SK-N-SH (cell line): ENCODE data around the gene FOXO4. TPM values are rescaled to one million over a fixed set of nuclear protein-coding genes. Genes with fewer than 3 reads are reported as not detected.

Experiments used
- CTCF ChIA-PET: fragments of 300-600, 350-600 bp; formaldehyde crosslinking; extraction: SDS; loops from one replicate; lab custom pipeline; 2021; lab: Yijun Ruan, JAX
- POLR2A ChIA-PET: fragments of 350-600 bp; sonication (Branson Sonifier 250); formaldehyde crosslinking; extraction: SDS; loops from one replicate; lab custom pipeline; 2020; ENCODE audit warnings: antibody characterized with exemption, inconsistent platforms; lab: Yijun Ruan, JAX
- DNase-seq: peaks from one replicate; pipeline ENCODE4 v3.0.0; 2012
- H2AFZ ChIP-seq: fragments of 200-600 bp; sonication (generic); 2 replicates; pipeline ENCODE4 v1.8.1; 2016; ENCODE audit warnings: antibody characterized with exemption, mild to moderate bottlenecking, low read depth
- H3F3A ChIP-seq: fragments of 200-600 bp; sonication (generic); replicated peaks from 2 replicates; pipeline ENCODE3; 2016; ENCODE audit warnings: antibody characterized with exemption, mild to moderate bottlenecking; ENCODE audit not compliant: insufficient read depth
- H3K27ac ChIP-seq, 2 experiments: fragments of 200-500 bp in 1 of 2; fragments of 200-600 bp in 1 of 2; sonication (Bioruptor generic) in 1 of 2; sonication (generic), shearing (Covaris generic) in 1 of 2; 2 replicates each; pipeline versions ENCODE4 v1.5.1 to v1.6.1; 2014 to 2016; ENCODE audit warnings: low read depth in 2 of 2, inconsistent platforms in 1 of 2, low read length in 1 of 2, mild to moderate bottlenecking in 1 of 2, mixed read lengths in 1 of 2
- H3K27me3 ChIP-seq: fragments of 200-600 bp; sonication (generic), shearing (Covaris generic); 2 replicates; pipeline ENCODE4 v1.6.1; 2016; ENCODE audit warnings: mixed run types; ENCODE audit not compliant: insufficient read depth
- H3K36me3 ChIP-seq, 2 experiments: fragments of 200-500 bp in 1 of 2; fragments of 200-600 bp in 1 of 2; sonication (Bioruptor generic) in 1 of 2; sonication (generic) in 1 of 2; replicated peaks in 1 of 2; 2 replicates each; pipeline versions ENCODE3 to v1.5.1; 2014 to 2016; ENCODE audit warnings: low read length in 1 of 2, mild to moderate bottlenecking in 1 of 2; ENCODE audit not compliant: insufficient read depth in 2 of 2, control insufficient read depth in 1 of 2
- H3K4me1 ChIP-seq, 2 experiments: fragments of 200-500 bp in 1 of 2; fragments of 200-600 bp in 1 of 2; sonication (Bioruptor generic) in 1 of 2; sonication (generic), shearing (Covaris generic) in 1 of 2; 2 replicates each; pipeline versions ENCODE4 v1.5.1 to v1.6.1; 2014 to 2016; ENCODE audit warnings: low read depth in 1 of 2, low read length in 1 of 2, mixed run types in 1 of 2; ENCODE audit not compliant: insufficient read depth in 2 of 2, control insufficient read depth in 1 of 2
- H3K4me2 ChIP-seq: fragments of 200-600 bp; sonication (generic), shearing (Covaris generic); 2 replicates; pipeline ENCODE4 v1.6.1; 2017; ENCODE audit warnings: mixed run types
- H3K4me3 ChIP-seq, 2 experiments: fragments of 200-500 bp in 1 of 2; fragments of 200-600 bp in 1 of 2; sonication (Bioruptor generic) in 1 of 2; sonication (generic), shearing (Covaris generic) in 1 of 2; 2 replicates each; pipeline versions ENCODE4 v1.5.1 to v1.8.1; 2014 to 2016; ENCODE audit warnings: low read depth in 2 of 2, inconsistent platforms in 1 of 2, low read length in 1 of 2, mild to moderate bottlenecking in 1 of 2, mixed read lengths in 1 of 2, moderate library complexity in 1 of 2
- H3K79me2 ChIP-seq: fragments of 200-600 bp; sonication (generic); 2 replicates; pipeline ENCODE4 v1.8.1; 2017; ENCODE audit warnings: mild to moderate bottlenecking; ENCODE audit not compliant: insufficient read depth
- H3K9ac ChIP-seq: fragments of 200-600 bp; sonication (generic); 2 replicates; pipeline ENCODE4 v1.6.1; 2017; ENCODE audit warnings: mixed run types
- H3K9me2 ChIP-seq: fragments of 200-600 bp; sonication (generic); 2 replicates; pipeline ENCODE4 v1.6.1; 2017; ENCODE audit warnings: mixed run types
- H3K9me3 ChIP-seq: fragments of 200-600 bp; sonication (generic); 2 replicates; pipeline ENCODE4 v1.6.1; 2017; ENCODE audit warnings: mixed run types, mild to moderate bottlenecking, moderate library complexity
- H4K20me1 ChIP-seq: fragments of 200-600 bp; sonication (generic); 2 replicates; pipeline ENCODE4 v1.6.1; 2017; ENCODE audit warnings: mild to moderate bottlenecking, mixed run types; ENCODE audit not compliant: insufficient read depth
- CHD2 ChIP-seq: fragments of 150-350 bp; IDR thresholded peaks from 2 replicates; pipeline ENCODE4 v1.6.1; 2018; ENCODE audit warnings: low read length; ENCODE audit not compliant: partially characterized antibody
- ELF1 ChIP-seq: IDR thresholded peaks from 2 replicates; pipeline ENCODE4 v1.4.0; 2012
- EP300 ChIP-seq, 2 experiments: IDR thresholded peaks; 2 replicates each; pipeline versions ENCODE4 v1.4.0 to v1.6.1; 2012; ENCODE audit warnings: borderline replicate concordance in 1 of 2, low read depth in 1 of 2, low read length in 1 of 2
- EZH2phosphoT487 ChIP-seq: fragments of 200-600 bp; sonication (generic); IDR thresholded peaks from 2 replicates; pipeline ENCODE4 v1.6.1; 2017; ENCODE audit warnings: low read depth, mixed run types, mild to moderate bottlenecking, antibody characterized with exemption, moderate library complexity, borderline replicate concordance
- FOXJ3 ChIP-seq: sonication (generic); formaldehyde crosslinking; IDR thresholded peaks from 2 replicates; pipeline ENCODE4 v1.5.1; 2020; ENCODE audit warnings: mild to moderate bottlenecking, missing genetic modification reagents
- FOXM1 ChIP-seq: IDR thresholded peaks from 2 replicates; pipeline ENCODE4 v1.4.0; 2012; ENCODE audit warnings: low read depth, mild to moderate bottlenecking
- POLR2AphosphoS5 ChIP-seq: IDR thresholded peaks from 2 replicates; pipeline ENCODE4 v1.6.1; 2012; ENCODE audit warnings: low read depth, low read length
- RAD21 ChIP-seq: IDR thresholded peaks from 2 replicates; pipeline ENCODE4 v1.6.1; 2012; ENCODE audit warnings: mild to moderate bottlenecking, low read length
- RXRA ChIP-seq: IDR thresholded peaks from 2 replicates; pipeline ENCODE4 v1.4.0; 2012; ENCODE audit warnings: low read depth, mild to moderate bottlenecking, borderline replicate concordance
- SIN3A ChIP-seq: IDR thresholded peaks from 2 replicates; pipeline ENCODE4 v1.6.1; 2012; ENCODE audit warnings: low read depth, mild to moderate bottlenecking, low read length, moderate library complexity, borderline replicate concordance
- SMC3 ChIP-seq: IDR thresholded peaks from 2 replicates; pipeline ENCODE4 v1.6.1; 2012; ENCODE audit warnings: low read depth, low read length, improper control_type of control experiment
- TCF12 ChIP-seq: IDR thresholded peaks from 2 replicates; pipeline ENCODE4 v1.4.0; 2012
- YY1 ChIP-seq: IDR thresholded peaks from 2 replicates; pipeline ENCODE4 v1.4.0; 2012; ENCODE audit warnings: low read depth, mild to moderate bottlenecking
- WGBS: methylation state at CpG from one replicate; pipeline ENCODE4 v1.1.6; 2017; ENCODE audit warnings: low lambda C conversion rate; 5-methylcytosine and 5-hydroxymethylcytosine counted together
- polyA plus RNA-seq, 3 experiments: library from polyadenylated mRNA; depleted of rRNA; stranded (reverse); fragments of >200 nt; gene quantifications; 2 replicates each; pipeline ENCODE4 v1.2.3, GENCODE V29; 2012
- TF ChIP-seq, protein P1 (sequence below): fragments of 150-350 bp; IDR thresholded peaks from 2 replicates; pipeline ENCODE4 v1.6.1; 2016; ENCODE audit warnings: mild to moderate bottlenecking, low read depth, low read length
- TF ChIP-seq, protein P2 (sequence below): IDR thresholded peaks from 2 replicates; pipeline ENCODE4 v1.6.1; 2012; ENCODE audit warnings: mild to moderate bottlenecking, low read depth, low read length, moderate library complexity
- TF ChIP-seq, protein P3 (sequence below): IDR thresholded peaks from 2 replicates; pipeline ENCODE4; 2012
- TF ChIP-seq, protein P4 (sequence below): IDR thresholded peaks from 2 replicates; pipeline ENCODE4 v1.4.0; 2012; ENCODE audit warnings: low read depth, borderline replicate concordance

The FOXO4 gene
- polyA plus RNA-seq, 1 of the 3 experiments (the other 2 are of a cell fraction): 1.9 TPM

DNA sequence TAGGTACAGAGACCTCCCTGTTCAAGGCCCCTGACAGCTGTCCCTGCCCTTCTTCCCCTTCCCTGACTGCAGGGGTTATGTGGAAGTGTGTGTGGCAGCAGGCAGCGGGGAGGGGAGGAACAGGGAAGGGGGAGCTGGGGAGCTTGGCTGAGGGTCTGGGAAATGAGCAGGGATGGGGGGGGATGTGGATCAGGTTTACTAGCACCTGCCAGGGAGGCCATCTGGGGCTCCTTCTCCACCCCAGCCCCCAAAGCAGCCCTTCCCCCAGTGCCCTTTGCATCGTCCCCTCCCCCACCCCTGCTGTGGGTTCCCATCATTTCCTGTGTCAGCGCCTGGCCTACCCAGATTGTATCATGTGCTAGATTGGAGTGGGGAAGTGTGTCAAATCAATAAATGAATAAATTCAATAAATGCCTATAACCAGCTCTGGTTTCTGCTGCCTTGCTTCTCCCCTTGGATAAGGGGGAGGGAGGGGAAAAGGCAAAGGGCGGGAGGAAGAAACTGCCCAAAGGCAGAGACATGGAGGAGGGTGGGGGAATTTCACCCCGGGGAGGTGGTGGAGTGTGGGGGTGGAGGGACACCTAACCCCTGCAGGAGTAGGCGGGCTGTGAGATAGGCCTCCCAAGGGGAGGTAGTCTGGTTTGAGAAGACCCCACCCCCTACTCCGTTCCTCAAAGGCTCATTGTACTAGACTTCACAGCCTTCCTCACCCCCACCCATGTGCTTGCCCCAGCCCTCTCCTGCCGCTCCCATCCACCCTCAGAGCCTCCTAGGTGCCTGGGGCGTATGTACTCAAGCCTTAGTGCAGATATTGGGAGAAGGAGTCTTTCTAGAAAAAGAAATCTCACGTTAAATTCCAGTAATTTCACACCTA, 7.7 kb downstream of the FOXO4 start (continued):
- peak in 1 of 2 experiments; percentile 43; a peak in 1 of 4 replicates for TF ChIP-seq EP300 (IDR thresholded peaks at IDR 0.05; ENCODE audit: borderline replicate concordance in 1 of 2, low read depth in 1 of 2, low read length in 1 of 2)
- no peak for TF ChIP-seq YY1
- TF ChIP-seq RAD21: no peak
- TF ChIP-seq, protein P1, sequence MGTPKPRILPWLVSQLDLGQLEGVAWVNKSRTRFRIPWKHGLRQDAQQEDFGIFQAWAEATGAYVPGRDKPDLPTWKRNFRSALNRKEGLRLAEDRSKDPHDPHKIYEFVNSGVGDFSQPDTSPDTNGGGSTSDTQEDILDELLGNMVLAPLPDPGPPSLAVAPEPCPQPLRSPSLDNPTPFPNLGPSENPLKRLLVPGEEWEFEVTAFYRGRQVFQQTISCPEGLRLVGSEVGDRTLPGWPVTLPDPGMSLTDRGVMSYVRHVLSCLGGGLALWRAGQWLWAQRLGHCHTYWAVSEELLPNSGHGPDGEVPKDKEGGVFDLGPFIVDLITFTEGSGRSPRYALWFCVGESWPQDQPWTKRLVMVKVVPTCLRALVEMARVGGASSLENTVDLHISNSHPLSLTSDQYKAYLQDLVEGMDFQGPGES: no peak
- TF ChIP-seq RXRA: no peak
- peak; percentile 92 for TF ChIP-seq CHD2
- TF ChIP-seq, protein P2, sequence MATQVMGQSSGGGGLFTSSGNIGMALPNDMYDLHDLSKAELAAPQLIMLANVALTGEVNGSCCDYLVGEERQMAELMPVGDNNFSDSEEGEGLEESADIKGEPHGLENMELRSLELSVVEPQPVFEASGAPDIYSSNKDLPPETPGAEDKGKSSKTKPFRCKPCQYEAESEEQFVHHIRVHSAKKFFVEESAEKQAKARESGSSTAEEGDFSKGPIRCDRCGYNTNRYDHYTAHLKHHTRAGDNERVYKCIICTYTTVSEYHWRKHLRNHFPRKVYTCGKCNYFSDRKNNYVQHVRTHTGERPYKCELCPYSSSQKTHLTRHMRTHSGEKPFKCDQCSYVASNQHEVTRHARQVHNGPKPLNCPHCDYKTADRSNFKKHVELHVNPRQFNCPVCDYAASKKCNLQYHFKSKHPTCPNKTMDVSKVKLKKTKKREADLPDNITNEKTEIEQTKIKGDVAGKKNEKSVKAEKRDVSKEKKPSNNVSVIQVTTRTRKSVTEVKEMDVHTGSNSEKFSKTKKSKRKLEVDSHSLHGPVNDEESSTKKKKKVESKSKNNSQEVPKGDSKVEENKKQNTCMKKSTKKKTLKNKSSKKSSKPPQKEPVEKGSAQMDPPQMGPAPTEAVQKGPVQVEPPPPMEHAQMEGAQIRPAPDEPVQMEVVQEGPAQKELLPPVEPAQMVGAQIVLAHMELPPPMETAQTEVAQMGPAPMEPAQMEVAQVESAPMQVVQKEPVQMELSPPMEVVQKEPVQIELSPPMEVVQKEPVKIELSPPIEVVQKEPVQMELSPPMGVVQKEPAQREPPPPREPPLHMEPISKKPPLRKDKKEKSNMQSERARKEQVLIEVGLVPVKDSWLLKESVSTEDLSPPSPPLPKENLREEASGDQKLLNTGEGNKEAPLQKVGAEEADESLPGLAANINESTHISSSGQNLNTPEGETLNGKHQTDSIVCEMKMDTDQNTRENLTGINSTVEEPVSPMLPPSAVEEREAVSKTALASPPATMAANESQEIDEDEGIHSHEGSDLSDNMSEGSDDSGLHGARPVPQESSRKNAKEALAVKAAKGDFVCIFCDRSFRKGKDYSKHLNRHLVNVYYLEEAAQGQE: no peak
- TF ChIP-seq, protein P3, sequence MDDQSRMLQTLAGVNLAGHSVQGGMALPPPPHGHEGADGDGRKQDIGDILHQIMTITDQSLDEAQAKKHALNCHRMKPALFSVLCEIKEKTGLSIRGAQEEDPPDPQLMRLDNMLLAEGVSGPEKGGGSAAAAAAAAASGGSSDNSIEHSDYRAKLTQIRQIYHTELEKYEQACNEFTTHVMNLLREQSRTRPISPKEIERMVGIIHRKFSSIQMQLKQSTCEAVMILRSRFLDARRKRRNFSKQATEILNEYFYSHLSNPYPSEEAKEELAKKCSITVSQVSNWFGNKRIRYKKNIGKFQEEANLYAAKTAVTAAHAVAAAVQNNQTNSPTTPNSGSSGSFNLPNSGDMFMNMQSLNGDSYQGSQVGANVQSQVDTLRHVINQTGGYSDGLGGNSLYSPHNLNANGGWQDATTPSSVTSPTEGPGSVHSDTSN: no peak
- TF ChIP-seq FOXJ3: no peak

DNA sequence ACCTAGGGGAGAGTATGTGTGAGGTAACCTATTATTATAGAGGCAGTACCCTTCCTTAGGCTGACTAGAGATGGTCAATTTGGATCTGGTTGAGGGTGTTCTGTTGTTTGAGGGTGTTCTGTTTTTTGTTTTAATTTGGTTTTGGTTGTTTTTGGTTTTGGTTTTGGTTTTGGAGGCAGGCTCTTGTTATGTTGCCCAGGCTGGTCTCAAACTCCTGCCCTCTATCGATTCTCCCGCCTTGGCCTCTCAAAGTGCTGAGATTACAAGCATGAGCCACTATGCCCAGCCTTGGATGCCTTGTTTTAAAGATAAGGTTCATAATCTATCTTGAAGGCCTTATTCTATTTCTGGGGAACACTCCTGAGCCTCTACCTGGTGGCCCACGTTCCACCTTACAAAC, 10.0 kb downstream of the FOXO4 start:
- H3K4me1 ChIP-seq: peaks cover 0 to 33% of the 10 kb centered on the region in 2 experiments; a peak in 1 of 4 replicates
- no peak for TF ChIP-seq TCF12
- TF ChIP-seq SMC3: no peak
- TF ChIP-seq, protein P1: no peak
- no peak for TF ChIP-seq EZH2phosphoT487
- TF ChIP-seq, protein P4, sequence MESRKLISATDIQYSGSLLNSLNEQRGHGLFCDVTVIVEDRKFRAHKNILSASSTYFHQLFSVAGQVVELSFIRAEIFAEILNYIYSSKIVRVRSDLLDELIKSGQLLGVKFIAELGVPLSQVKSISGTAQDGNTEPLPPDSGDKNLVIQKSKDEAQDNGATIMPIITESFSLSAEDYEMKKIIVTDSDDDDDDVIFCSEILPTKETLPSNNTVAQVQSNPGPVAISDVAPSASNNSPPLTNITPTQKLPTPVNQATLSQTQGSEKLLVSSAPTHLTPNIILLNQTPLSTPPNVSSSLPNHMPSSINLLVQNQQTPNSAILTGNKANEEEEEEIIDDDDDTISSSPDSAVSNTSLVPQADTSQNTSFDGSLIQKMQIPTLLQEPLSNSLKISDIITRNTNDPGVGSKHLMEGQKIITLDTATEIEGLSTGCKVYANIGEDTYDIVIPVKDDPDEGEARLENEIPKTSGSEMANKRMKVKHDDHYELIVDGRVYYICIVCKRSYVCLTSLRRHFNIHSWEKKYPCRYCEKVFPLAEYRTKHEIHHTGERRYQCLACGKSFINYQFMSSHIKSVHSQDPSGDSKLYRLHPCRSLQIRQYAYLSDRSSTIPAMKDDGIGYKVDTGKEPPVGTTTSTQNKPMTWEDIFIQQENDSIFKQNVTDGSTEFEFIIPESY: no peak
- no peak for TF ChIP-seq FOXM1
- TF ChIP-seq ELF1: no peak
- TF ChIP-seq, protein P2: no peak
- TF ChIP-seq POLR2AphosphoS5: no peak
- no peak for TF ChIP-seq SIN3A
- TF ChIP-seq, all 33 proteins: peak for 0
- Histone ChIP-seq H2AFZ (no peak overlapping the region), H3K27ac (no peak overlapping the region), H3F3A (no peaks in the 10 kb centered on the region), H3K79me2 (no peaks in the 10 kb centered on the region), H3K9me3 (no peaks in the 10 kb centered on the region), H3K9ac (no peak overlapping the region), H3K27me3 (no peaks in the 10 kb centered on the region; the same call in 1 of the 2 replicates), H3K4me3 (no peak overlapping the region), H3K36me3 (no peaks in the 10 kb centered on the region), H3K9me2 (no peaks in the 10 kb centered on the region), H4K20me1 (no peaks in the 10 kb centered on the region), H3K4me2 (no peak overlapping the region)
- DNase-seq: no peak
- WGBS: 48% methylated on average over 3 of the region's 3 CpGs
- ChIA-PET POLR2A (no interaction called here), CTCF (interaction anchor here (0.8 kb wide), 1 partner anchor 24 kb away, joined by 3 read pairs; no protein-coding TSS in a partner anchor)
